OCI-LY3 (cell line): ENCODE measurements around the gene OS9.

Experiments used
- EZH2phosphoT487 ChIP-seq: fragments of 200-600 bp; shearing (Covaris generic); IDR thresholded peaks from 2 replicates; pipeline ENCODE4 v1.6.1; 2018; ENCODE audit warnings: antibody characterized with exemption, mixed run types, low read depth
- TF ChIP-seq, protein P1 (sequence below): fragments of 200-600, 300-600 bp; sonication (generic); IDR thresholded peaks from 2 replicates; pipeline ENCODE4 v1.5.1; 2014; ENCODE audit warnings: antibody characterized with exemption, low read length, low read depth

DNA sequence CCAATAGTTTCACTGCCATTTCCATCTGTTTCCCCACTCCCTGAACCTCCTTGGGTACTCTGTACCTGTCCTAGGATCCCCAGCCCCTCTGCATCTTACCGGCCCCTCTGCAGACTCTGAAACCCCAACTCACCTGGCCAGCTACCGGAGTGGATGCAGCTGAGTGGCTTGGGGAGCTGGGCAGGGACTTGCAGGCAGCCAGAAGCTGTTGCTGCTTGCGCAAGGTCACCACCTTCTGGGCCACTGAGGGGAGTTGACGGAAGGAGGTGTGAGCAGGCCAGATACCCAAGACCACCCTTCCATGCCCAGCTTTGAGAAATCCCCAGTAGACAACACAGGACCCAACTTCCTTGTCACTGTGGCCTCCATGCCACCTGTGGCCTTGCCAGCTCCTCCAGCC, 38.3 kb downstream of the OS9 start:
- TF ChIP-seq, protein P1, sequence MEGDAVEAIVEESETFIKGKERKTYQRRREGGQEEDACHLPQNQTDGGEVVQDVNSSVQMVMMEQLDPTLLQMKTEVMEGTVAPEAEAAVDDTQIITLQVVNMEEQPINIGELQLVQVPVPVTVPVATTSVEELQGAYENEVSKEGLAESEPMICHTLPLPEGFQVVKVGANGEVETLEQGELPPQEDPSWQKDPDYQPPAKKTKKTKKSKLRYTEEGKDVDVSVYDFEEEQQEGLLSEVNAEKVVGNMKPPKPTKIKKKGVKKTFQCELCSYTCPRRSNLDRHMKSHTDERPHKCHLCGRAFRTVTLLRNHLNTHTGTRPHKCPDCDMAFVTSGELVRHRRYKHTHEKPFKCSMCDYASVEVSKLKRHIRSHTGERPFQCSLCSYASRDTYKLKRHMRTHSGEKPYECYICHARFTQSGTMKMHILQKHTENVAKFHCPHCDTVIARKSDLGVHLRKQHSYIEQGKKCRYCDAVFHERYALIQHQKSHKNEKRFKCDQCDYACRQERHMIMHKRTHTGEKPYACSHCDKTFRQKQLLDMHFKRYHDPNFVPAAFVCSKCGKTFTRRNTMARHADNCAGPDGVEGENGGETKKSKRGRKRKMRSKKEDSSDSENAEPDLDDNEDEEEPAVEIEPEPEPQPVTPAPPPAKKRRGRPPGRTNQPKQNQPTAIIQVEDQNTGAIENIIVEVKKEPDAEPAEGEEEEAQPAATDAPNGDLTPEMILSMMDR = no peak
- TF ChIP-seq EZH2phosphoT487 = no peak
